Natural killer cell treated with Interleukin-12 subunit alpha and Interleukin-12 subunit beta and Interleukin-15 and Interleukin-18, amount 100 ng/mL, for 72 hours (primary cell): ENCODE data around the gene TM9SF1. TPM values are rescaled to one million over a fixed set of nuclear protein-coding genes. Genes with fewer than 3 reads are reported as not detected.

Source experiments
- ATAC-seq, 2 donors: fragments of 150-1000 bp; cut with Tn5 transposase in 1 of 2; sonication (Bioruptor Pico), chemical (Tn5 transposase) in 1 of 2; 2 replicates each; pipeline ENCODE4 v1.10.0; 2021
- DNase-seq: peaks from one replicate; pipeline ENCODE4 v3.0.0; 2022; ENCODE audit warnings: low spot score
- H3K27ac Mint-ChIP-seq, 2 donors: 1 replicate in 1 of 2; 2 replicates in 1 of 2; pipeline ENCODE4 v1.8.0; 2022; ENCODE audit warnings: mixed read lengths in 2 of 2, mild to moderate bottlenecking in 1 of 2, moderate library complexity in 1 of 2
- H3K27me3 Mint-ChIP-seq, 2 donors: 1 replicate in 1 of 2; 2 replicates in 1 of 2; pipeline ENCODE4 v1.8.0; 2022; ENCODE audit warnings: mixed read lengths in 2 of 2
- H3K36me3 Mint-ChIP-seq: one replicate; pipeline ENCODE4 v1.8.0; 2022; ENCODE audit warnings: mixed read lengths
- H3K4me1 Mint-ChIP-seq, 2 donors: 1 replicate in 1 of 2; 2 replicates in 1 of 2; pipeline ENCODE4 v1.8.0; 2022; ENCODE audit warnings: low read depth in 2 of 2, mixed read lengths in 2 of 2, mild to moderate bottlenecking in 1 of 2
- H3K4me3 Mint-ChIP-seq: one replicate; pipeline ENCODE4 v1.8.0; 2022; ENCODE audit warnings: mixed read lengths
- H3K9me3 Mint-ChIP-seq: 2 replicates; pipeline ENCODE4 v1.8.0; 2022; ENCODE audit warnings: mixed read lengths
- total RNA-seq, 2 donors: library from RNA; stranded (reverse); gene quantifications; one replicate each; pipeline ENCODE4 v1.2.3, GENCODE V29; 2022

TM9SF1 gene
- total RNA-seq, 2 donors from 2014 or later = 27.6 to 30.2 TPM

- Mint-ChIP-seq H3K27me3 (no peaks in the 10 kb centered on the region), H3K4me1 (peaks cover 23 to 28% of the 10 kb centered on the region in 2 donors), H3K9me3 (no peaks in the 10 kb centered on the region), H3K27ac (no peak overlapping the region), H3K4me3 (no peak overlapping the region), H3K36me3 (peaks cover 13% of the 10 kb centered on the region)
- no peak for DNase-seq
- ATAC-seq = no peak
Observed at GRCh38 chr14:24151404-24152080, 43.7 kb downstream of the TM9SF1 start.

GRCh38 chr14:24150993-24151392 lies 44.2 kb downstream of the TM9SF1 start:
- H3K27me3 Mint-ChIP-seq = no peaks in the 10 kb centered on the region
- no peak overlapping the region for H3K4me3 Mint-ChIP-seq
- H3K27ac Mint-ChIP-seq = no peak overlapping the region
- DNase-seq = no peak
- ATAC-seq = no peak
- peaks cover 13% of the 10 kb centered on the region for H3K36me3 Mint-ChIP-seq
- no peaks in the 10 kb centered on the region for H3K9me3 Mint-ChIP-seq
- peaks cover 27 to 28% of the 10 kb centered on the region in 2 donors for H3K4me1 Mint-ChIP-seq

- Mint-ChIP-seq H3K4me1 (peaks cover 28 to 32% of the 10 kb centered on the region in 2 donors), H3K4me3 (no peak overlapping the region), H3K36me3 (peaks cover 13% of the 10 kb centered on the region), H3K9me3 (no peaks in the 10 kb centered on the region), H3K27ac (no peak overlapping the region), H3K27me3 (no peaks in the 10 kb centered on the region)
- no peak for ATAC-seq
- DNase-seq = no peak
Observed at GRCh38 chr14:24150567-24150966, 44.7 kb downstream of the TM9SF1 start.

- Mint-ChIP-seq H3K9me3 (no peaks in the 10 kb centered on the region), H3K4me1 (peaks cover 31 to 37% of the 10 kb centered on the region in 2 donors), H3K36me3 (peaks cover 12% of the 10 kb centered on the region), H3K27ac (no peak overlapping the region), H3K4me3 (no peak overlapping the region), H3K27me3 (no peaks in the 10 kb centered on the region)
- ATAC-seq (no peak), DNase-seq (no peak)
Observed at GRCh38 chr14:24150061-24150460, 45.2 kb downstream of the TM9SF1 start.

- no peak for DNase-seq
- Mint-ChIP-seq H3K4me3 (peak overlapping the region; percentile 94), H3K36me3 (peaks cover 16% of the 10 kb centered on the region), H3K4me1 (peaks cover 34 to 42% of the 10 kb centered on the region in 2 donors), H3K9me3 (no peaks in the 10 kb centered on the region), H3K27me3 (no peaks in the 10 kb centered on the region), H3K27ac (peak overlapping the region; percentile 86 to 97)
- ATAC-seq = no peak
Observed at GRCh38 chr14:24149302-24149969, 45.8 kb downstream of the TM9SF1 start.

GRCh38 chr14:24147761-24148428 lies 47.3 kb downstream of the TM9SF1 start:
- H3K27ac Mint-ChIP-seq = peak overlapping the region; percentile 86 to 97
- ATAC-seq = no peak
- DNase-seq = no peak
- H3K9me3 Mint-ChIP-seq = no peaks in the 10 kb centered on the region
- H3K4me3 Mint-ChIP-seq = peak overlapping the region; percentile 94
- peaks cover 24% of the 10 kb centered on the region for H3K36me3 Mint-ChIP-seq
- H3K4me1 Mint-ChIP-seq = peaks cover 48 to 56% of the 10 kb centered on the region in 2 donors
- H3K27me3 Mint-ChIP-seq = no peaks in the 10 kb centered on the region

GRCh38 chr14:24146978-24147760 lies 48.1 kb downstream of the TM9SF1 start, which contains the start of gene RNF31:
Gene RNF31 (plus strand): TSS chr14:24147498. CDS start chr14:24147699, 201 bp downstream.
- DNase-seq (peak; percentile 99), ATAC-seq (peak; percentile 92 to 94)
- peaks cover 27% of the 10 kb centered on the region for H3K36me3 Mint-ChIP-seq
- H3K4me1 Mint-ChIP-seq = peaks cover 52 to 59% of the 10 kb centered on the region in 2 donors
- H3K9me3 Mint-ChIP-seq = no peaks in the 10 kb centered on the region
- no peaks in the 10 kb centered on the region for H3K27me3 Mint-ChIP-seq
- H3K4me3 Mint-ChIP-seq = peak within 1 kb of the TSS; percentile 94
- H3K27ac Mint-ChIP-seq = peak within 1 kb of the TSS; percentile 86 to 97

GRCh38 chr14:24146453-24146977 lies 48.7 kb downstream of the TM9SF1 start, which contains the start of gene PSME2:
Gene PSME2 (minus strand): TSS chr14:24146610. CDS start chr14:24146581, 29 bp downstream.
- Mint-ChIP-seq H3K4me1 (peaks cover 58 to 65% of the 10 kb centered on the region in 2 donors), H3K9me3 (no peaks in the 10 kb centered on the region), H3K27me3 (no peaks in the 10 kb centered on the region), H3K4me3 (peak within 1 kb of the TSS; percentile 94), H3K36me3 (peaks cover 27% of the 10 kb centered on the region), H3K27ac (peak within 1 kb of the TSS; percentile 86 to 97)
- DNase-seq = peak; percentile 97
- ATAC-seq = peak; percentile 83 to 88

GRCh38 chr14:24145690-24146452 lies 49.4 kb downstream of the TM9SF1 start:
- H3K9me3 Mint-ChIP-seq = no peaks in the 10 kb centered on the region
- no peaks in the 10 kb centered on the region for H3K27me3 Mint-ChIP-seq
- H3K27ac Mint-ChIP-seq = peak overlapping the region; percentile 86 to 97
- peaks cover 27% of the 10 kb centered on the region for H3K36me3 Mint-ChIP-seq
- peaks cover 59 to 65% of the 10 kb centered on the region in 2 donors for H3K4me1 Mint-ChIP-seq
- no peak for DNase-seq
- peak overlapping the region; percentile 94 for H3K4me3 Mint-ChIP-seq
- ATAC-seq = no peak

GRCh38 chr14:24145219-24145618 lies 50.0 kb downstream of the TM9SF1 start:
- H3K4me1 Mint-ChIP-seq = peaks cover 58 to 60% of the 10 kb centered on the region in 2 donors
- peak overlapping the region; percentile 94 for H3K4me3 Mint-ChIP-seq
- H3K9me3 Mint-ChIP-seq = no peaks in the 10 kb centered on the region
- no peaks in the 10 kb centered on the region for H3K27me3 Mint-ChIP-seq
- peak overlapping the region; percentile 86 to 97 for H3K27ac Mint-ChIP-seq
- DNase-seq (no peak), ATAC-seq (no peak)
- peaks cover 27% of the 10 kb centered on the region for H3K36me3 Mint-ChIP-seq

- Mint-ChIP-seq H3K27ac (peak overlapping the region; percentile 64 to 86), H3K9me3 (no peaks in the 10 kb centered on the region), H3K27me3 (no peaks in the 10 kb centered on the region), H3K36me3 (peaks cover 26% of the 10 kb centered on the region), H3K4me1 (peaks cover 60 to 61% of the 10 kb centered on the region in 2 donors), H3K4me3 (peak overlapping the region; percentile 94)
- DNase-seq (no peak), ATAC-seq (no peak)
Observed at GRCh38 chr14:24144451-24144850, 50.8 kb downstream of the TM9SF1 start.

GRCh38 chr14:24143511-24143910 lies 51.7 kb downstream of the TM9SF1 start:
- Mint-ChIP-seq H3K36me3 (peaks cover 31% of the 10 kb centered on the region), H3K27me3 (no peaks in the 10 kb centered on the region), H3K4me1 (peaks cover 57 to 63% of the 10 kb centered on the region in 2 donors), H3K4me3 (peak overlapping the region; percentile 94), H3K9me3 (no peaks in the 10 kb centered on the region), H3K27ac (peak overlapping the region; percentile 86 to 97)
- DNase-seq (no peak), ATAC-seq (no peak)
